Cardiac septum (tissue), 1 donor: ENCODE measurements around the gene ZBTB7C. TPM values are rescaled to one million over a fixed set of nuclear protein-coding genes. Genes with fewer than 3 reads are reported as not detected.
A peak's percentile ranks its signal among the peaks of the same experiment; 100 is the strongest.

ENCODE experiments used
- DNase-seq: peaks from one replicate; pipeline ENCODE4 v3.0.0-alpha.2; 2020; ENCODE audit warnings: low spot score
- intact Hi-C: fragments of 100-400 bp; cut with DNase I; formaldehyde crosslinking; loops from one replicate; pipeline ENCODE4 v1.14.0; 2022
- total RNA-seq: library from RNA; stranded (reverse); fragmentation: NEBNext Ultra II Directional; extraction: Animal tissue kit (Norgen Biotek cat#: 25700); gene quantifications from one replicate; pipeline ENCODE4 v1.2.1, GENCODE V29; 2021
- donor health status: DM: no; HTN: no; CAD: no.

The ZBTB7C gene
- total RNA-seq, 1 donor from 2014 or later, result 8.0 TPM

DNA sequence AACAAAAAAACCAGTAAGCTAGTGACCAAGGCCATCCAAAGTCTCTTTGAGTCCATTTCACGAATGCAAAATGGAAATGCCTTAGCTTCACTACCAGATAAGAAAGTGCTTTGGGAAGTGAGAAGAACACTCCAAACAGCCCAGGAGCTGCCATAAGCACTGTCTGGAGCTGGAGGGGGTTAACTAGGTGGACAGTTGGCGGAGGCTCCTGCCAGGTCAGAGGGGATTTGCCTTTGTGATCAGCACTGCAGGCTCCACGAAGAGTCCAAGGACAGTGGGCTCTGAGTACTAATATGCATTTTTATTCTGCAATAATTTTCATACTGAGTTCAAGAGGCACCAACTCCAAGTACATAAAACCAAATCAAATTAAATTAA, 245.5 kb downstream of the ZBTB7C start:
- intact Hi-C loops, result no loop called here
- DNase-seq, result no peak

DNA sequence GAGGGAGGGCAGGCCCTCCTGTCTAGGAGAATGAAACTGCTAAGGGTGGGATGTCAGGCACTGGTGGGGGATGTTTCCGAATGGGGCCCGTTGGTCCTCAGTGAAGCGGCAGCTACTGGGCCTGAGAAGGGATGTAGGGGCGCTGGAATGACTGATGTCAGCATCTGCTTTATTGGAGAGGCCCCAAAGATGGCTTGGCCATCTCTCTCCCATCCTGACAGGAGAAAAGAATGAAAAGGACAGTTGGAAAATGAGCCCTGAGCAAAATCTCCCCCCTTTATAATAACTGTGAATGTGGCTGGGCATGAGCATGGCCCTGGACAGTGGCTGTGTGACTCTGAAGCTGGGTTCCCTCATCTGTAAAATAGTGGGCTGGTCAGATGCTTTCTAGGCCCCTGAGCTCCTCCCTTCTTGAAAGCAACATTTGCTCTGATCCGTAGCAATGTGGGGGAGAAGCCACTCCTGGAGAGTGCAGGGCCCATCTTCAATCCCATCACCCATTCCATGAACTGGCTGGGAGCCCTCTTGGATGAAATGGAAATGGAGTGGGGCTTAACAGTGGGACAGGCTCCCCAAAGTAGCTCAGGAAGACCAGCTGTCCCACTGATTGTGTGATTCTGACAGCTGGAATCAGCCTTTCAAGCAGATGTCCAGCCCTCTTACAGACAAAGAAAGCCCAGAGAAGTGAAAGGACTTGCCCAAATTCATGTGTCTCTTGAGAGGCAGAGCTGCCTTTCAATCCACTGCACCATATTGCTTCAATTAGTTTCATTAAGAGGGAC, 246.0 kb downstream of the ZBTB7C start:
- DNase-seq, result no peak
- intact Hi-C loops, result no loop called here

DNA sequence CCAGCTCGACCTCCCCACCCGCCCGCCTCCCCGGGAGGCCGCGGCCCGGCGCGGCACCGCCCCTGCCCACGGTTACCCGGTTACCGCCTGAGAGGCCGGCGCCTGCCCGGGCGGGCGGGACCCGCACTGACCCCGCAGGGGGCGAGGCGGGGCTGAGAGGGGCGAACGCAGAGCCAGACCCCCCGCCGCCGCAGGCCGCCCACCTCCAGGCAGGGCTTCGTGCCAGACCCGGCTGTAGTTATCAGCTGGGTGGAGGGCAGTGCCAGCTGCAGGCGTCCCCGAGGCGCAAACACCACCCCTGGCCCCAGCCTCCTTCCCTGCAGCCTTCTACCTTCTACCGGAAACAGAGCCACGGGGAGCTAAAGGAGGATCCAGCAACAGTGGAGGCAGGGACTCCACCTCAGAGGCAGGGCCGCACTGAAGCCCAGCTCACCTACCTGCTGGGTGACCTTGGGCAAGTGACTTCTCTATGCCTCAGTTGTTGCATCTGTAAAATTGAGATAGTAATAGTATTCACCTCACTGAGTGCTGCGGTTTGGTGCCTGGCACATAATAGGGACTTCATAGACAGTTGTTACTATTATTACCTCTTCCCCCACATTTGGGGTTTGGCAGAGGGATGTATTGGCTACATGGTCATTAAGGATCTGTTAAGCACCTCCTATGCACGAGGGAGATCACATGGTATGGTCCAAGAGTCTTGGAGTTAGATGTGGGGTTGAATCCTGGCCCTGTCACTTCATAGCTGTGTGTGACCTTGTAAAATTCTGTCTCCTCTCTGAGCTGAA, 247.1 kb downstream of the ZBTB7C start:
- peak; percentile 79 for DNase-seq
- intact Hi-C loops, result no loop called here

DNA sequence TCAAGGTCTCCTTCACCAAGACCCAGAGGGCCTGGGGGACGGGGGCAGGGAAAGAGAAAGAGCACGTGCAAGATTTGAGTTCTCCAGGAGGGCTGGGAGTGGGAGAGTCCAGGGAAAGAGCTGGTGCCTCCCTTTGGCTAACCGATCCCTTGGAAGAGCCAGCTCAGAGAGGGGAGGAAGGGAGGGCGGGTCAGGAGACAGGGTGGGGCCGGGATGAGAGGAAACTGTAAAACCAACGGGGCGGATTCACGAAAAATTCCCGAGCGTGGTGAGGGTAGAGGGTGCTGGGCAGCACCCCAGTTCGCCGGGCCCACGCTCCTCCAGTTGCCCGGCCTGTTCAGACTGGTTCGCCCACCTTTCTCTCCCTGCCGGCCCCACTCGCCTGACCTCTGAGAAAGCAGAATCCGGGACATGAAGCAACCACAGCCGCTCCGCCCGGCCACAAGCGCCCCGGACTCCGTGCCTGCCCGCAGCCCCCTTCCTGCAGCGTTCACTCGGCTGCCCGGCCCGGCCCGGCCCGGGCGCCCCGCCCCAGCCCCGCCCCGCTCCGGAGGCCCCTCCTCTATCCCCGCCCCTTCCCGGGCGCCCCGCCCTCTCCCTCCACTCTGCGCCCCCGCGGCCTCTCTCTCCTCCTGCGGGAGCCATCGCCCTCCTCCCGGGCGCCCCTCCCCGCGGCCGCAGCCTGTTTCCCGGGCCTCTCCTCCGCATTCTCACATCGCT, 247.8 kb downstream of the ZBTB7C start:
- intact Hi-C loops, result no loop called here
- DNase-seq, result peak; percentile 94

DNA sequence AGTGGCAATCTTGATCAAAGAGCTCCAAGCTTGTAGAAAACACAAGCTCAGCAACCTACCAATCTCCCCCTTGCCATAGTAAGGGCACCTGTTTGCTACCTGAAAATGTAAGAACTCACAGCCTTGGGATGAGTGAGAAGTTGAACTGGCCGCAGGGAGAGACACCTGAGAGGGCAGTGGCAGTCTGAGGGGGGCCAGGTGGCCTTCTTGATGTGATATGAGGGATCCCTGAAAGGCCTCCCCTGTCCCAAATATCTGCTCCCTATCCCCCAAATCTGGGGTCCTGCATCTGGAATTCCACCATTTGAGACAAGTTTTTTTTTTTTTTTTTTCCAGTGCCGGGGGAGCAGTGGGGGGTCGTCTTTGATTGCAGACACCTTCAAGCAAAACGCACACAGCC, 248.6 kb downstream of the ZBTB7C start:
- DNase-seq, result peak; percentile 31
- intact Hi-C loops, result no loop called here

DNA sequence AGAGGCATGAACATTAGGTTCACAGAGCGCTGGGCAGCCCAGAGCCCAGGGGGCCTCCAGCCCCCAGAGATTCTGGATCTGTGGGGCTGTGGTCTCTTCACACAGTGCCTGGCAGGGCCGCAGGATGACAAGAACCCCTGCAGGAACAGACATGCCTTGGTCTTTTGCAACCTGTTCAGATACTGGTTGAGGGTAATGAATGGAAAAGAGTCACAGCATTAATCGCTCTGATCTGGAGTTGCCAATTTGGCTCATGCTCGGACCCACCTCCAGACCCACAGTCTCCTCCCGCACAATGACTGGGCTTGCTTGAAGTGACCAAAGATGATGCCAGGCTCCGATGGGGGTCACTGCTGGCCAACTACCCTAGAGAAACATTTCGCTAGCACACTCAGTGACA, 249.4 kb downstream of the ZBTB7C start:
- intact Hi-C loops, result no loop called here
- DNase-seq, result no peak

DNA sequence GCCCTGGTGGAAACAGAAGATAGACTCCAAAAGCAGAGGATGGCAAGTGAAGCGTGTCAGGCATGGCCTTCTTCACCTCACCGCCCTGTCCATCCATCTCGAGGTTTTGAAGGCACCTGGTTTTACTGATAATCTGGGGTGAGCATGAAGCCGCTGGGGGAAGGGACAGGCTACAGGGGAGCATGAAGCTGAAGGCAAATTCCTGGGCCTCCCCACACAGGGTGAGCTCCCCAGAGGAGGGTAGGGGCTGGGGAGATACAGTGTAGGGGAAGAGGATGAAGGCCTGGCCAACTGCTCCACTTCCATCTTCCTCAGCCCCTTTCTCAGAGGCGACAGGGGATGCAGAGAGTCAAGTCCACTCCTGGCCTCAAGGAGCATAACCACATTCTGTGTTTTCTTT, 250.5 kb downstream of the ZBTB7C start:
- intact Hi-C loops, result no loop called here
- no peak for DNase-seq

DNA sequence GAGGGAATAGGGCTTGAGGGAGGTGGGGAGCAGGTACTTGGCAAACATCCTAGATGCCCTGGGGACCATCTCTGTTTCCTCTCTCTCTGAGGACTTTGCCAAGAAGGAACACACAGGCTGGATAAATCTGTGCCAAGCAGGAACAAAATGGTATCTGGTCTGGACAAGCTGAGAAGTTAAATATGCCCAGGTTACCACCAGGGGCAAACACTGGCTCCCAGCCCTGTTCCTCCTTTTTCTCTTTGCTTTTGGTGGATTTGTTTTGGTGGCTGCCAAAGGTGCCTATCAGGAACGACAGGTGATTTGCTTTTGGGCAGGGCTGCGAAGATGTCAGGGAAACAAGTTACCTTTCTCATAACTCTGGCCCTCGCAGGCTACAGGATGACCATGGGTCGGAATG, 251.2 kb downstream of the ZBTB7C start:
- intact Hi-C loops, result no loop called here
- DNase-seq, result no peak

DNA sequence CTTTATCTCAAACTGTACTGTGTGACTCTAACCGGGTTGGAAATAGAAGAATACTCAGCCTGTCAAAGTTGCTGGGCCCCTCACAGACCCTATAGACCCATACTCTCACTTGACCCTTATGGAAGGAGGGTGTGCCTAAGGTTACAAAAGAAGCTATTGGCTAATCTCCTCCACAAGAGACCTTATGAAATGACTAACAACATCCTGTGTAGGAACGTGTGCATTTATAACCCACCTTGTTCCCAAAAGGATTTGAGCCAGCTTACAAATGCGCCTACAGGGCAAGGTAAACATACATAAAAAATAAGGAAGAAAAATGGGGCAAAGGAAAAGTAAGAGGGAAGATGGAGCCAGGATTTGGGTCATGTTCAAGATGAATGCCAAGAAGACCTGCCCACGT, 253.3 kb downstream of the ZBTB7C start:
- intact Hi-C loops, result no loop called here
- no peak for DNase-seq

DNA sequence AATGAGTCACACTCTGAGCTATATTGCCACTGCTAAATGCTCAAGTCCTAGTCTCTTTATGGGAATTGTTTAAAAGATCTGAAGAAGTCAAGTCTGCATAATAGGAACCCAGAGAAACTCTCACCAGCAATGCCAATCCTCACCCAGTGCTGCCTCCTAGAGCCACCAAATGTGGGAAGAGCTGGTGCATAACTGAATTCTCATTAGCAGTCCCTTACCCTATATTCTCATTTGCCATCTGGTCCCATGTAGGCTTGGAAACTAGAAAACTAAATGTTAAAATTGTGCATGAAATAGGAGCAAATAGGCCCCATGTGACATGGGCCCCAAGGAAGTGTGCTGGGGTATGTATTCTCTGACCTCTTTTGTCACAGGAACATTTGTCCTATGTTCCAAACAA, 254.4 kb downstream of the ZBTB7C start:
- intact Hi-C loops, result no loop called here
- DNase-seq, result no peak

DNA sequence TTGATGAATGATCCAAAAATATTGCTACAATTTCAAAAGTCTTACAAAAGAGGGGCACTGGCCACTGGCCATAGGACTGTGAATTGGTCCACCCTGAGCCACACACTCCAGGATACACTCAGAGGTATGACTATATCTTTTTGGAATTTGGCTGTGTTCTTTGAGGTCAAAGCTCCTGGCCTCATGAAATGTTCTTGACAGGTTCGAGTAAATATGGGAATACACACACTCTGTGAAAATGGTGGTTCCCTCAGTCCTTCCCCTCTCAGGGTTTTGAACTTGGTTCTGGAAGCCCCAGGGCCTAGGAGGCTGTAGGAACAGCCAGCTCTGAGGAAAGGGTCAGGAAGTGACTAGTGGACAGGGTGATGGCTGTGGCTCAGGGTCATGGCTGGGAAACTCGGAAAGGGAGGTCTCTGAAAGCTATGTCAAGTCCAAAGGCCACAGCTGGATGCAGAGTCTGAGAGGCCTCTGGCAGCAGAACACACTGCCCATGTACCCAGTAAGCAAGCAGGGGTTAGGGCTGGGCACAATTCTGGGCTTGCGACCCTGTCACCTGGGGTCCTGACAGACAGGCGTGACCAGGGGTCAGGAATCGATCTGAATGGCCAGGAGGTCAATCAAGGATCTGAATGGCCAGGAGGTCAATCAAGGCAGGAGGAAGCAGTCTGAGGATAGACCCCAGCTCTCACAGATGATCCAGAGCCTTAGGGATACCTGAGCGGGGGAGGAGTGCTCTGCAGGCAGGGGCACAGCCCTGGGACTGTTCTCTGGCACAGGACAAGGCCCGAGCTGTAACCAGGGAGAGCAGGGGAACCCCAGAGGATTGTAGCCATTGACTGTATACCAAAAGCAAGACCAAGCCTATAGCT, 255.3 kb downstream of the ZBTB7C start:
- DNase-seq, result no peak
- intact Hi-C loops, result no loop called here

DNA sequence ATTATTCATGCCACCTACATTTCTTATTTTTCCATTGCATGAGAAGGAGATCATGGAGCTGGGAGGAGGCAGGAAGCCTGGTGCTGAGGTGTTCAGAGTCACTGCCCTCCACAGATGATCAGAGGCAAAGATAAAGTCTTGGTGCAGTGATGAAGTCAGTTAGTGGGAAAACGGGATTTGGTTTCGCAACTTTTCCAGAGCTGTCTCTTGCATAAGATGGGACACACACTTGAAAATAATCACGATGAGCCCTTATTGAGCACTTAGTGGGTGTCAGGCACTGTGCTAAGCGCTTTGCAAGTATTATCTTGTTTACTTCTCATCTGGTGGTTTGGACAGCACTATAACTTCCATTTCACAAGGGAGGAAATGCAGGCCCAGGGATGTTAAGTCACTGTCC, 256.6 kb downstream of the ZBTB7C start:
- intact Hi-C loops, result no loop called here
- no peak for DNase-seq

DNA sequence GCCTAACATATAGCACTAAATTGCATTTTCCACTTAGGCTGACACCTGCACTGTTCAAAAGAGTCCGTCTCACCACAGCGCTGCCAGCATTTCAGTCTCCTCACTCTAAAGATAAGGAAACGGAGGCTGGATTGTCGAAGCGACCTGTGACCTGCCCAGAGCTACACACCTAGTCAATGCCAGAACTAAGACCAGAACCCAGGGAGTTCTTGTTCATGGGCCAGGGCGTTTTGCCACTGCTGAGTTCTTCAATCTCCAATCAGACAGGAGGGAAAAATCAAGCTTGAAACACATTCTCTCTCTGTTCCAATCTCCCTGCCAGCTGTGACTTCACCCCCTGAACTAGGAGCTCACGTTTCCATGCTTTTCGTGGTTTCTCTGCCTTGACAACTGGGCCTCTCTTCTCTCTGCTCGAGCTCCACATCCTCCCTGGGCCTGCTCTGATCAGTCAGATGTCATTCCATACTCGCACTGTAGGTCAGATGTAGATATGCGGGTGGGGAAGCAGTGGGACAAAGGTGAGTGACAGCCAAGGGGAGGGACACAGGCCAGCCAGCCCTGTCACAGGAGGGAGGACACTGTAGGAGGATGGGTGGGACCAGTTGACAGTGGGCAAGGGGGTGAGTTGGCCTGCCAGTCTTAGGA, 257.6 kb downstream of the ZBTB7C start:
- intact Hi-C loops, result no loop called here
- DNase-seq, result no peak

DNA sequence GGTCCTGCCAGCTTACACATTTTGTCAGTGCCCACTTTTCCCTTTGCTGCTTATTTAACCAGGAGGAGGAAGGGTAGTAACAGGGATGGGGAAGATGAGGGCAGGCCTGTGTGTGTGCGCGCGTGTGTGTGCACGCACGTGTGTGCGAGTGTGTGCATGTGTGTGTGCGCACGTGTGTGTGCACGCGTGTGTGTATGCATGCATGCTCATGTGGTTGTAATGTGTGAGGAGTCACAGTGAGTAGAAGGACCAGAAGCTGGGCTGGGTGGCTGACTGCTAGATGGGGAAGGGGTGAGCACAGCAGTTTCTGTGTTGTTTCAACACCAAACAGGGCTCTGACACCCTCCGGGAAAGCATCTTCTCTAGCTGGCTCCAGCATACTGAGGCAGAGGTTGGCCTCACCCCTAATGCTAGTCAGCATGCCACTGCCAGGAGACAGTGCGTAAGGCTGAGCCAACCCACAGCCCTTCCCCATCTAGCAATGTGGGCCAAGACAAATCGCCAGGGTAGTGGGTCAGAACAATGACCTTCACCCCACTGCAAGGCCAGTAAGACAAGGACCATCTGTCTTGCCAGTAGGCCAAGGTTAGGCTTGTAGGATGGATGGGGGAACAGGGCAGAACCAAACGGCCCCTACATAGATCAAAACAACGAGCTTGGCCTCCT, 260.0 kb downstream of the ZBTB7C start:
- peak; percentile 49 for DNase-seq
- intact Hi-C loops, result no loop called here

DNA sequence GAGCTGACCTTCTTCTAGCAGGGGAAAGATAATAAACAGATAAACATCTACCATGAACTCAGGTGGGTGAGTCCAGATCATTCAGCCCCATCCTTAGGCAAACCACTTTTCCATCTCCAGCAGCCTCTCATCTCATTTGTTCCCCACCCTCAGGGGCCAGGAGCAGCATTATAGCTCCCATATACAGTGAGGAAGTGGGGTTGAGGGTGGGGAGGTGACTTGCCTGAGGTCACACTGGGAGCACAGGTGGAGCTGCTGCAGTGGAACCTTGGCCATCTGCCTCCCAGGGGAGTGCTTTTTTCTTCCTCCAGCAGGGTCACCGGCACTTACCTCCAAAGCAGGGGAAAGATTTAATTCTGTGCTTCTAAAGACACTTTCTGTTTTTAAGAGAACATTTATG, 266.2 kb downstream of the ZBTB7C start:
- DNase-seq, result no peak
- intact Hi-C loops, result no loop called here

DNA sequence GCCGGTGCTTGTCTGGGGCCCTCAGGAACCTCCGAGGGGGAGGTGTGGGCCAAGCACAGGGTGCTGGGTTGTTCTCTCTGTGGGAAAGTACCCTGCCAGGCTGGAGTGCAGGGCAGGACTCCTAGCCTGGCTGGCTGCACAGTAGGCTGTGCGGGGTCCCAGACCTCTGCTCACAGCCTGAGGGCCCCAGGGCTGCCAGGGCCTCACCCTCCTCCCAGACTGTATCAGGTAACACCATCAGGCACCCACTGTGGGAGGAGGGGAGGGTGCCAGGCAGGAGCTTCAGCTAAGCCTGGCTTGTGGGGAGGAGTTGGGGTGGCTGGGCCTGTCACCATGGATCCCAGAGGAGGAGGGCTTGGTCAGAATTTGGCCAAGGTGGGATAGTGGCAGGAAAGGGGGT, 266.8 kb downstream of the ZBTB7C start:
- intact Hi-C loops, result no loop called here
- no peak for DNase-seq

DNA sequence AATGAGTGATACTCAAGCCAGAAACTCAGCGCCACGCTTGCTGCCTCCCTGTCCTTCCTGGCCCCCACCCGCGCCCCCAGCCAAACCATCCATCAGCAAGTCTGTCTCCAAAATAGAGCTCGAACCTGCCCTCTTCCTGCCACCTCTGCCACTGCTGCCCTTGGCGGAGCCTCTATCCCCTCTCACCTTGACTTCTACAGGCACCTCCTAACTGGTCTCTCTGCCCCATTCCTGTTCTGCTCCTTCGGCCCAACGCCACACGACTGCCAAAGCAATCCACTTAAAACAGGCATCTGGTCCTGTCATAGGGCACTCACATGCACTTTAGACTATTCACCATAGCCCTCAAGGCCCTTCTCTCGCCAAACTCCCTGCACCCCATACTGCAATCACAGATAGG, 268.5 kb downstream of the ZBTB7C start:
- DNase-seq, result no peak
- intact Hi-C loops, result no loop called here

DNA sequence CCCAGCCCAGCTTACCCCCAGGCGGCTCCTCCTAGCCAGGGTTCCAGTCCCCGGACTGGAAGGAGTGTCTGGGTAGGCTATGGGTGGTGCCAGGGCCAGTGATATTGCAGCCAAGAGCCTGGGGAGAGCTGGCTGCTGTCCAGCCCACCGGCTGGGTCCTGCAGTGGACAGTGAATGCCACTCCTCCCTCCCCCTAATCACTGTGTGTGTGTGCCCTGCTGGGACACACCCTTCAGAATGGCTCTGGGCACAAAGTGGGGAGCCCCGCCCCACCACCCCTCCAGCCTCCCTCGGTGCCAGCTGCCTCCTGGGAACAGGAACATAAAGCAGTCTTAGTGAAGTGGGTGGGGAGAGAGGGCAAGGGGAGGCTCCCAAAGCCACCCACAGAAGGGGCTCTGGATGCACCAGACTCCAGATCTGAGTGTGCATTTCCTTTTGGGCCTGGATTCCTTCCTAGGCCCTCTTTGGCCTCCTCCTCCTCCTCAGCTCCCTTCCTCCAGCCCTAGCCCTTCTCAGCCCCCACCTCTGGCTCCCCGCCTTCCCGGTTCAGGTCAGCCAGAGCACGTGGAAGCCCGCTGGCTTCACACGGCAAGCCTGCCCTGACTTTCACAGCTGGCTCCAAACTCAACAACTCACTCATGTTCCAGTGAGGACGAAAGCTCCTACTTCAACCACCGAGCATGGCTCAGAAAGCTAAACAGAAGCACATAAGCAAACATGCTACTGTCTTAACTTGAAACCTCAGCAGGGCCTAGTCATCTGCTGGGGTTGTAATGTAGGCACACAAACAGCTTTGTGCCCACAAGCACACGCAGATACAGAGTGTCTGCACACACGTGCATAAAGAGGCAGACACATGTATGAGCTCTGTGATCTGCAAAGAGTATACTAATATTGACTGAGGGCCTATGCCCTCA, 269.5 kb downstream of the ZBTB7C start:
- DNase-seq, result peak; percentile 81
- intact Hi-C loops, result no loop called here
